ENCODE data around the gene CPNE8. TPM values are rescaled to one million over a fixed set of nuclear protein-coding genes. Genes with fewer than 3 reads are reported as not detected.
A peak's percentile ranks its signal among the peaks of the same experiment; 100 is the strongest.

Gene CPNE8
- total RNA-seq, 2 donors from 2014 or later = 4.8 to 5.9 TPM

DNA sequence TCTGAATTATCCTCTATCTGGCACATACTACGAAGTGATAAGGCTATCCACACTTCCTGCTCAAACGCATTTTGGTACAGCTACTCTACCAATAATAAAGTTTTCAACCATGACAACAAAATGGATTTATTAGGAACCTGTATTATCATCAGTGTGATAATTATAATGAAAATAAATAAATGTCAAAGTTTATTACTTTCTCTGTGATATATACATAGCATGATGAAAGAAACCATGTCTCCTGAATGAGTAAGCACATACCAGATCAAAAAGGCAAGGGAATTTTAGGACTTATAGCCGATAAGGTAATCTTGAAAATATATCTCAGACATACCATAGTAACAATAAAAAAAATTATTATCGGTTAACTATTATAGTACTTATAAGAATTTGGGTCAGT lies 61.1 kb downstream of the CPNE8 start:
- no peaks in the 10 kb centered on the region for H3K27me3 Mint-ChIP-seq
- H3K4me1 Mint-ChIP-seq = peaks cover 2% of the 10 kb centered on the region
- peaks cover 2% of the 10 kb centered on the region for H3K36me3 Mint-ChIP-seq (ENCODE audit: low read depth)
- DNase-seq (no peak), ATAC-seq (no peak)
- no peak overlapping the region for H3K27ac Mint-ChIP-seq
- H3K4me3 Mint-ChIP-seq = no peak overlapping the region
- H3K9me3 ChIP-seq (ENCODE audit: control insufficient read depth, low read length, poor library complexity, severe bottlenecking) = no peaks in the 10 kb centered on the region

DNA sequence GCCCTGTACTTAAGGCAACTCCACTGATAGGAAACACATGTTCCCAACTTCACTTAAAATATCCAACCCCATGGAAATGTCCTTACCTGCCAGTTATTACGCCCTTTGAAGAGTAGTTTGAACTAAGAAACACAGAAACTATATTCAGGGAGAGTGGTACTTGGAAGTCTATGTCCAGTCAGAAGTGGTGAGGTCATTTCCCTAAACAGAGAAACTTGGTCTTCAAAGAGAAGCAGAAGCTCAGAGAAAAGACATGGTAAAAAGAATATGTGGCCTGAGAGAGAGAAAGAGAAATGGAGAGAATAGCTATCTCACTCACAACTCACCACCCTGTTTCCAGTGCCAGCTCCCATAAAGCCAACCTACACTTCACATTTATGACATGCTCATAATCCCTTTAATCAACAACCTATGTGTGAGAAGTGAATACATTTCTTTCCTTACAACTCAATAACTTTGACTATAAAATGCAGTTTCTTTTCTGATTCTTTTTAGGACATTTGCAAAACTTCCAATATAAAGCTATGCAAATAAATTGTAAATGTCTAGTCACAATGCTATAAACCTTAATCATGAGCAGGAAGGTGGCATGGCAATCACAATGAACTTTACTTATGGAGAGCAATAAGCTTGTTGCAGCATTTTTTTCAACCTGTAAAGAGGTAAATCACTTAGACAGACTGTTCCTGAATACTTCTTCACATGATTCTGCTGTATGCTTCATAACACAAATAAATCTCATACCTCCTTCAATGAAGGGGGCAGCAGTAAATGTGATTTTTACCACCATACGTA lies 67.1 kb downstream of the CPNE8 start:
- H3K27me3 Mint-ChIP-seq = no peaks in the 10 kb centered on the region
- no peaks in the 10 kb centered on the region for H3K9me3 ChIP-seq (ENCODE audit: control insufficient read depth, low read length, poor library complexity, severe bottlenecking)
- no peaks in the 10 kb centered on the region for H3K4me1 Mint-ChIP-seq
- no peak for ATAC-seq
- no peak overlapping the region for H3K27ac Mint-ChIP-seq
- no peaks in the 10 kb centered on the region for H3K36me3 Mint-ChIP-seq (ENCODE audit: low read depth)
- no peak for DNase-seq
- no peak overlapping the region for H3K4me3 Mint-ChIP-seq

GRCh38 chr12:38831715-38832114 lies 73.7 kb downstream of the CPNE8 start:
- H3K4me1 Mint-ChIP-seq = no peaks in the 10 kb centered on the region
- no peak overlapping the region for H3K4me3 Mint-ChIP-seq
- H3K36me3 Mint-ChIP-seq (ENCODE audit: low read depth) = no peaks in the 10 kb centered on the region
- no peaks in the 10 kb centered on the region for H3K27me3 Mint-ChIP-seq
- ATAC-seq (no peak), DNase-seq (no peak)
- no peaks in the 10 kb centered on the region for H3K9me3 ChIP-seq (ENCODE audit: control insufficient read depth, low read length, poor library complexity, severe bottlenecking)
- no peak overlapping the region for H3K27ac Mint-ChIP-seq

DNA sequence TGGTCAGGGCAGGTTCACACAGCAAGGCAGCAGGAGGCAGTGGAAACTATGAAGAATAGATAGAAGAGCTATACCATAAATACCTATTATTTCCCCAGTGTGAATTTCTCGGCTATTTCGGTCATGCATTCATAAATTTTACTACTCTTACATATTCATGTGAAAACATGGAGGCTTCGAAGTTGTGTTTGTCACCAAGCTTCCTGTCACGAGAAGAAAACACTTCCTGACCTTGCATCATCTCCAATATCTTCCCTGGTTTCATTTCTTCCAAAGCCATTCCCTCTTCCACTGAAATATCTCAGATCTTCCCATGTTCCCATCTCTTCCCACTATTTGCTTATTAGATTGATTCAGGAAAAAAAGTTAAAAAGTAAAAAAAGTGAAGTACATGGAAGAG lies 80.4 kb downstream of the CPNE8 start:
- H3K9me3 ChIP-seq (ENCODE audit: control insufficient read depth, low read length, poor library complexity, severe bottlenecking) = peaks cover 3% of the 10 kb centered on the region
- Mint-ChIP-seq H3K36me3 (ENCODE audit: low read depth) (no peaks in the 10 kb centered on the region), H3K27me3 (no peaks in the 10 kb centered on the region), H3K27ac (no peak overlapping the region), H3K4me1 (no peaks in the 10 kb centered on the region), H3K4me3 (peak overlapping the region; percentile 19)
- ATAC-seq = no peak
- DNase-seq = no peak

DNA sequence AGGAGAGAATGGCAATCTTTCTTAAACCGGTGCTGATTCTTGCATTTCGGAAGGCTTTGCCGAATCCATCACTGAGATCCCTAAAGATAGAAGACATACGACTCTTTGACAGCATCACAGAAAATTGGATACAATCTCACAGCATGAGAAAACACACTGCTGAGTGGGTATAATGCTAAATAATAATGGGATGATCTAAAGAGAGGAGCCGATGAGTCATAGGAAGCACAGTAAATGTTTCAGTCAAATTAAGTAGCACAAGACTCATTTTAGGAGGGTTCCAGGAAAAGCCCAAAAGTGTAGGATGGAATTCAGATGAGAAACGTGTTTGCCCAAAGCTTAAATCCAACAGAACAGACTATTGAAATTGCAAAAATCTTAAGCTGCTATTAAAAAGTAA lies 81.7 kb downstream of the CPNE8 start:
- H3K4me1 Mint-ChIP-seq = no peaks in the 10 kb centered on the region
- H3K4me3 Mint-ChIP-seq = no peak overlapping the region
- H3K9me3 ChIP-seq (ENCODE audit: control insufficient read depth, low read length, poor library complexity, severe bottlenecking) = peaks cover 3% of the 10 kb centered on the region
- ATAC-seq (no peak), DNase-seq (no peak)
- no peaks in the 10 kb centered on the region for H3K27me3 Mint-ChIP-seq
- H3K27ac Mint-ChIP-seq = no peak overlapping the region
- H3K36me3 Mint-ChIP-seq (ENCODE audit: low read depth) = no peaks in the 10 kb centered on the region

GRCh38 chr12:38823314-38823713 lies 82.1 kb downstream of the CPNE8 start:
- Mint-ChIP-seq H3K27ac (no peak overlapping the region), H3K4me3 (no peak overlapping the region), H3K4me1 (no peaks in the 10 kb centered on the region), H3K36me3 (ENCODE audit: low read depth) (no peaks in the 10 kb centered on the region), H3K27me3 (no peaks in the 10 kb centered on the region)
- peaks cover 3% of the 10 kb centered on the region for H3K9me3 ChIP-seq (ENCODE audit: control insufficient read depth, low read length, poor library complexity, severe bottlenecking)
- DNase-seq (no peak), ATAC-seq (no peak)

DNA sequence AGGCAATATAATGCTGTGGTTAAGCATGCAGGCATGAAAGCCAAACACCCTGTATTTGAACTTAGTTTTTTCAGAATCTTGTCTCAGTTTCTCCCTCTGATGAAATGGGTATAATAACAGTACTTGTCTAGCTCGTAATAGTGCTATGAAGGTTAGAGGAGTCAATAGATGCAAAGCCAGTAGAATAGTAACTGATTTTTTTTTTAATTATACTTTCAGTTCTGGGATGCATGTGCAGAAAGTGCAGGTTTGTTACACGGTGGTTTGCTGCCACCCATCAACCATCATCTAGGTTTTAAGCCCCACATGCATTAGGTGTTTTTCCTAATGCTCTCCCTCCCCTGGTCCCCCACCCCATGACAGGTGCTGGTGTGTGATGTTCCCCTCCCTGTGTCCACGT lies 87.4 kb downstream of the CPNE8 start:
- H3K4me1 Mint-ChIP-seq = no peaks in the 10 kb centered on the region
- H3K9me3 ChIP-seq (ENCODE audit: control insufficient read depth, low read length, poor library complexity, severe bottlenecking) = no peaks in the 10 kb centered on the region
- H3K27me3 Mint-ChIP-seq = no peaks in the 10 kb centered on the region
- H3K4me3 Mint-ChIP-seq = no peak overlapping the region
- DNase-seq (no peak), ATAC-seq (no peak)
- H3K36me3 Mint-ChIP-seq (ENCODE audit: low read depth) = peaks cover 3% of the 10 kb centered on the region
- no peak overlapping the region for H3K27ac Mint-ChIP-seq

DNA sequence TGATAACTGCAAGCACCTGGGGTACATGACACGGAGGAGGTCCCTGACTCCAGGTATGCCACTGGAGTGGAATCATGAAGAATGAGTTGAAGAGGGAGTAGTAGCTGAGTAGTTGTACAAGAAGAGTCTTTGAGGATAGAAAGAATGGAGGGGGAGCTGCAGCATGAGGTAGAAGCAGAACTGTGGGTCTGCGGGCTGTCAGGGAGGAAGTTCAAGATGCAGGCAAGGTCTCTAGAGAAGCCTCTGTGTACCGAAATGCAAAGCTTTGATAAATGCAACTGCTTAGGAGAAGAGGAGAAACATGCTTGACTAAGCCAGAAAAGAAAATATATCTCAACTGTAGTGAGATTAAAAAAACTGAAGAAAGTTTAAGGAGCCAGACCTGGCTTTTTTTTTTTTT lies 91.5 kb downstream of the CPNE8 start:
- H3K4me1 Mint-ChIP-seq = no peaks in the 10 kb centered on the region
- no peak overlapping the region for H3K4me3 Mint-ChIP-seq
- no peaks in the 10 kb centered on the region for H3K27me3 Mint-ChIP-seq
- ATAC-seq (no peak), DNase-seq (no peak)
- no peaks in the 10 kb centered on the region for H3K9me3 ChIP-seq (ENCODE audit: control insufficient read depth, low read length, poor library complexity, severe bottlenecking)
- H3K36me3 Mint-ChIP-seq (ENCODE audit: low read depth) = peaks cover 3% of the 10 kb centered on the region
- no peak overlapping the region for H3K27ac Mint-ChIP-seq

DNA sequence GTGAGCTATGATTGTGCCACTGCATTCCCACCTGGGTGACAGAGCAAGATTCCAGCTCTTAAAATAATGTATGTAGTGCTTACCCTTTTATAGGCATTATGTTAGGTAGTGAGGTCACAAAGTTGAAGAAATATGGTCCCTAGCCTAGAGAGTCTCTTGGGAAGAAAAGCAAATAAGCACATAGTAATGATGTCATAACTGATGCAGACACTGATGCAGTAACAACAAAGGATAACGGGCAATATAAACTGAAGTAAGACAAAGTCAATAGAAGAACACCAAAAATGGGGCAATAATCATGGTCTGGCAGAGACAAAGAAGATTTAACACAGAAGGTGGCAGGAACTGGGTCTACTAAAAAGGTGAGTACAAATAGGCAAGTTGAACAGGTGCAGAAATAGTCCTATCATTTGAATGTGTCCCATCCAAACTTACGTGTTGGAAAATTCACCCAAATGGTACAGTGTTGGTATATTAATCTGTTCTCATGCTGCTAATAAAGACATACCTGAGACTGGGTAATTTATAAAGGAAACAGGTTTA lies 93.5 kb downstream of the CPNE8 start:
- H3K4me1 Mint-ChIP-seq = no peaks in the 10 kb centered on the region
- H3K27me3 Mint-ChIP-seq = no peaks in the 10 kb centered on the region
- no peak overlapping the region for H3K27ac Mint-ChIP-seq
- no peak for DNase-seq
- H3K9me3 ChIP-seq (ENCODE audit: control insufficient read depth, low read length, poor library complexity, severe bottlenecking) = no peaks in the 10 kb centered on the region
- no peak for ATAC-seq
- no peak overlapping the region for H3K4me3 Mint-ChIP-seq
- peaks cover 3% of the 10 kb centered on the region for H3K36me3 Mint-ChIP-seq (ENCODE audit: low read depth)

DNA sequence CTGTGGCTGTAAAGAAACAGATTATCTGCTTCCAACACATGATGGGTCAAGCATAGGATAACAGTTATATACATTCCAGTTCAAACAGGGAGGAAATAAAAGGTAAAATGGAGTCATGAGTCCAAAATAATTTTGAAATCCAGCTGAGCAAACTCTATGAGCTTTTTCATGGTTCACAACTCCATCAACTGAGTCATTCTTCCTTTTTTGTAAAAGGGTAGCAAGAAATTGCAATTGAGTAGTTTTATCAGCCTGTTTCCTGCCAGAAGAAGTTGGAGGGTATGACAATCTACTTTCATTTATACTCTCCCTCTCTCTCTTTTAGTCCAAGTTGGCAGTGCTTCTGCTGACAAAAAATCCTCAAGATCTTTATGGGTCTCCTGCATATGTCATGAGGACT lies 95.6 kb downstream of the CPNE8 start:
- ATAC-seq = no peak

DNA sequence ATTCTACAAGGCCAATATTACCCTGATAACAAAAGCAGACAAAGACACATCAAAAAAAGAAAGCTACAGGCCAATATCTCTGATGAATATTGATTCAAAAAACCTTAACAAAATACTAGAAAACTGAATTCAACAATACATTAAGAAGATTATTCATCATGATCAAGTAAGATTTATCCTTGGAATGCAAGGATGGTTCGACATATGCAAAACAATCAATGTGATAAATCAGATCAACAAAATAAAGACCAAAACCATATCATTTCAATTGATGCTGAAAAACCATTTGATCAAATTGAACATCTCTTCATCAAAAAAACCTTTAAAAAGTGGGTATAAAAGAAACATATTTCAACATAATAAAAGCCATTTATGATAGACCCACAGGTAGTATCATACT lies 117.3 kb downstream of the CPNE8 start:
- Mint-ChIP-seq H3K27ac (no peak overlapping the region), H3K27me3 (no peaks in the 10 kb centered on the region), H3K36me3 (ENCODE audit: low read depth) (no peaks in the 10 kb centered on the region), H3K4me1 (no peaks in the 10 kb centered on the region), H3K4me3 (no peak overlapping the region)
- no peak for DNase-seq
- ATAC-seq = no peak
- peaks cover 4% of the 10 kb centered on the region for H3K9me3 ChIP-seq (ENCODE audit: control insufficient read depth, low read length, poor library complexity, severe bottlenecking)

More for the DNA sequence above, 95.6 kb downstream of the CPNE8 start:
- Mint-ChIP-seq H3K4me1 (no peaks in the 10 kb centered on the region), H3K4me3 (no peak overlapping the region), H3K27me3 (no peaks in the 10 kb centered on the region), H3K27ac (no peak overlapping the region), H3K36me3 (ENCODE audit: low read depth) (no peaks in the 10 kb centered on the region)
- H3K9me3 ChIP-seq (ENCODE audit: control insufficient read depth, low read length, poor library complexity, severe bottlenecking) = no peaks in the 10 kb centered on the region
- DNase-seq = no peak

GRCh38 chr12:38785381-38785780 lies 120.0 kb downstream of the CPNE8 start:
- ATAC-seq (no peak), DNase-seq (no peak)
- Mint-ChIP-seq H3K27ac (no peak overlapping the region), H3K4me3 (no peak overlapping the region), H3K36me3 (ENCODE audit: low read depth) (no peaks in the 10 kb centered on the region), H3K27me3 (no peaks in the 10 kb centered on the region), H3K4me1 (no peaks in the 10 kb centered on the region)
- peaks cover 4% of the 10 kb centered on the region for H3K9me3 ChIP-seq (ENCODE audit: control insufficient read depth, low read length, poor library complexity, severe bottlenecking)

GRCh38 chr12:38783304-38783703 lies 122.1 kb downstream of the CPNE8 start:
- H3K27me3 Mint-ChIP-seq = no peaks in the 10 kb centered on the region
- no peaks in the 10 kb centered on the region for H3K36me3 Mint-ChIP-seq (ENCODE audit: low read depth)
- H3K9me3 ChIP-seq (ENCODE audit: control insufficient read depth, low read length, poor library complexity, severe bottlenecking) = no peaks in the 10 kb centered on the region
- no peak overlapping the region for H3K4me3 Mint-ChIP-seq
- H3K4me1 Mint-ChIP-seq = no peaks in the 10 kb centered on the region
- H3K27ac Mint-ChIP-seq = no peak overlapping the region
- ATAC-seq (no peak), DNase-seq (no peak)

GRCh38 chr12:38782359-38782758 lies 123.0 kb downstream of the CPNE8 start:
- Mint-ChIP-seq H3K27ac (no peak overlapping the region), H3K4me3 (no peak overlapping the region), H3K27me3 (no peaks in the 10 kb centered on the region), H3K4me1 (no peaks in the 10 kb centered on the region), H3K36me3 (ENCODE audit: low read depth) (no peaks in the 10 kb centered on the region)
- no peak for DNase-seq
- no peak for ATAC-seq
- no peaks in the 10 kb centered on the region for H3K9me3 ChIP-seq (ENCODE audit: control insufficient read depth, low read length, poor library complexity, severe bottlenecking)
